Body of pancreas (tissue), 4 donors: ENCODE results near the gene ZFY. TPM values are rescaled to one million over a fixed set of nuclear protein-coding genes. Genes with fewer than 3 reads are reported as not detected.

ENCODE experiments used
- ATAC-seq: fragments of 150-250 bp; one replicate; pipeline ENCODE4 v1.9.1; 2016
- DNase-seq, 4 donors: peaks; one replicate each; pipeline ENCODE4 v3.0.0-alpha.2; 2019
- H3K27ac ChIP-seq, 4 donors: fragments of 200-600 bp; sonication (generic); 1 replicate in 3 of 4; 2 replicates in 1 of 4; pipeline versions ENCODE4 v1.5.1 to v1.6.1; 2016 to 2019; ENCODE audit warnings: mild to moderate bottlenecking in 1 of 4, mixed read lengths in 1 of 4, moderate library complexity in 1 of 4
- H3K27me3 ChIP-seq, 2 donors: fragments of 200-600 bp; sonication (generic); one replicate each; pipeline ENCODE4 v1.6.0; 2016; ENCODE audit warnings: mild to moderate bottlenecking in 1 of 2
- H3K36me3 ChIP-seq, 2 donors: fragments of 200-600 bp; sonication (generic); replicated peaks in 1 of 2; 2 replicates each; pipeline ENCODE4 v1.5.1; 2016; ENCODE audit warnings: low read depth in 2 of 2; ENCODE audit not compliant: insufficient read depth in 1 of 2
- H3K4me1 ChIP-seq: fragments of 200-600 bp; sonication (generic); one replicate; pipeline ENCODE4 v1.6.0; 2016
- H3K4me3 ChIP-seq, 2 donors: fragments of 200-600 bp; sonication (generic); 1 replicate in 1 of 2; 2 replicates in 1 of 2; pipeline ENCODE4 v1.5.1; 2016 to 2019
- H3K9me3 ChIP-seq, 3 donors: fragments of 200-600 bp; sonication (generic); 1 replicate in 2 of 3; 2 replicates in 1 of 3; pipeline ENCODE4 v1.5.1; 2016
- CTCF ChIP-seq, 7 experiments: fragments of 450-650 bp in 4 of 7; fragments of 200-600 bp in 3 of 7; sonication (generic) in 3 of 7; IDR thresholded peaks; one replicate each; pipeline ENCODE4 v1.5.1; 2016 to 2019; ENCODE audit warnings: antibody characterized with exemption in 7 of 7
- POLR2A ChIP-seq, 3 donors: fragments of 450-650 bp; IDR thresholded peaks; one replicate each; pipeline ENCODE4 v1.6.1; 2016; ENCODE audit warnings: antibody characterized with exemption in 3 of 3, mild to moderate bottlenecking in 2 of 3
- WGBS, 2 donors: methylation state at CpG; one replicate each; pipeline ENCODE4 v1.1.5; 2017; 5-methylcytosine and 5-hydroxymethylcytosine counted together
- intact Hi-C: fragments of 100-400 bp; cut with DNase I; formaldehyde crosslinking; loops from one replicate; pipeline ENCODE4 v1.15.1; 2023
- small RNA-seq: library from RNA; depleted of rRNA; stranded (forward); fragments of <200 nt; gene quantifications from one replicate; pipeline ENCODE3, GENCODE V24; 2016
- total RNA-seq, 2 donors: library from RNA; depleted of rRNA; stranded (reverse); fragments of >200 nt; gene quantifications; one replicate each; pipeline ENCODE4 v1.1.0, GENCODE V29; 2016

Gene ZFY
- total RNA-seq, 2 donors from 2014 or later: not detected

- Histone ChIP-seq H3K4me1 (peaks cover 4% of the 10 kb centered on the region), H3K9me3 (no peaks in the 10 kb centered on the region), H3K4me3 (no peak overlapping the region), H3K27ac (no peak overlapping the region), H3K36me3 (no peaks in the 10 kb centered on the region), H3K27me3 (no peaks in the 10 kb centered on the region)
- ATAC-seq: no peak
- TF ChIP-seq CTCF (IDR thresholded peaks at IDR 0.05) (no peak), POLR2A (IDR thresholded peaks at IDR 0.05) (no peak)
- DNase-seq: no peak
- intact Hi-C loops: no loop called here
- WGBS, 2 donors: 93 to 94% methylated on average over 1 of the region's 1 CpG
Measured at GRCh38 chrY:3025357-3025756, 90.2 kb downstream of the ZFY start.

Small RNAs within 50 kb of the gene (small RNA-seq; reads per million reads assigned to genes)
- gene EEF1A1P41: not detected

Other genes with a start within 250 kb of the ZFY start
- not detected for gene SRY, start 147.7 kb upstream of the ZFY start, total RNA-seq
- gene RPS4Y1, start 93.8 kb upstream of the ZFY start, total RNA-seq: not detected